Aorta (tissue), 5 donors: ENCODE results near the gene ZNF441. TPM values are rescaled to one million over a fixed set of nuclear protein-coding genes. Genes with fewer than 3 reads are reported as not detected.
"Not testable (repeated sequence)": the region's sequence is repeated elsewhere in the genome, so short reads cannot be mapped to it uniquely, and the experiment has no call there.

Experiments
- ATAC-seq: fragments of 200-7000 bp; cut with Tn5 transposase; one replicate; pipeline ENCODE4 v1.9.1; 2022; ENCODE audit warnings: moderate library complexity; ENCODE audit not compliant: low FRiP score
- DNase-seq, 2 donors: peaks; one replicate each; pipeline ENCODE4 v3.0.0-alpha.2; 2020
- H3K27ac ChIP-seq, 2 donors: one replicate each; pipeline ENCODE4 v1.5.1; 2013; ENCODE audit warnings: low read length in 2 of 2, mild to moderate bottlenecking in 2 of 2, moderate library complexity in 2 of 2, control low read depth in 1 of 2, inconsistent platforms in 1 of 2, low read depth in 1 of 2
- H3K27me3 ChIP-seq, 2 donors: one replicate each; pipeline ENCODE4 v1.6.1; 2013; ENCODE audit warnings: control low read depth in 1 of 2, low read length in 1 of 2, mild to moderate bottlenecking in 1 of 2, moderate library complexity in 1 of 2; ENCODE audit not compliant: insufficient read depth in 2 of 2, control insufficient read depth in 1 of 2
- H3K36me3 ChIP-seq, 2 donors: one replicate each; pipeline ENCODE4 v1.6.1; 2013; ENCODE audit warnings: control low read depth in 1 of 2, low read length in 1 of 2, mild to moderate bottlenecking in 1 of 2; ENCODE audit not compliant: insufficient read depth in 2 of 2, control insufficient read depth in 1 of 2
- H3K4me1 ChIP-seq, 2 donors: one replicate each; pipeline ENCODE4 v1.6.1; 2013; ENCODE audit warnings: low read length in 2 of 2, control low read depth in 1 of 2, mild to moderate bottlenecking in 1 of 2, moderate library complexity in 1 of 2; ENCODE audit not compliant: insufficient read depth in 2 of 2, control insufficient read depth in 1 of 2
- H3K4me3 ChIP-seq, 2 donors: one replicate each; pipeline ENCODE4 v1.5.1; 2013; ENCODE audit warnings: low read length in 2 of 2, control low read depth in 1 of 2, mild to moderate bottlenecking in 1 of 2
- H3K9me3 ChIP-seq: one replicate; pipeline ENCODE4 v1.6.1; 2013; ENCODE audit warnings: mild to moderate bottlenecking, low read length; ENCODE audit not compliant: control insufficient read depth
- WGBS, 2 donors: extraction: QIAGEN DNeasy Blood & Tissue Kit; methylation state at CpG; one replicate each; pipeline ENCODE4 v1.1.7; 2013; 5-methylcytosine and 5-hydroxymethylcytosine counted together
- intact Hi-C, 2 donors: fragments of 100-400 bp; cut with DNase I; formaldehyde crosslinking; loops; one replicate each; pipeline versions ENCODE4 v1.14.2 to v1.15.0; 2022
- polyA plus RNA-seq, 2 donors: library from polyadenylated mRNA; stranded (reverse); fragments of 200-250 nt; gene quantifications; one replicate each; pipeline ENCODE4 v1.2.3, GENCODE V29; 2013
- total RNA-seq, 2 donors: library from RNA; stranded (reverse); fragmentation: NEBNext Ultra II Directional; extraction: Animal tissue kit (Norgen Biotek cat#: 25700); gene quantifications; one replicate each; pipeline ENCODE4 v1.2.1, GENCODE V29; 2021
- donor health status: healthy with polysubstance abuse.
- donor health status: Bipolar disorder and iron deficiency.
- donor health status: DM: no; HTN: no; CAD: no.
- donor health status: DM: no; HTN: no; CAD: no.
- donor health status: DM: yes; HTN: yes; CAD: no.

ZNF441 gene
- total and polyA plus RNA-seq, 4 donors, result 4.1 to 13.2 (median 8.8) TPM

DNA sequence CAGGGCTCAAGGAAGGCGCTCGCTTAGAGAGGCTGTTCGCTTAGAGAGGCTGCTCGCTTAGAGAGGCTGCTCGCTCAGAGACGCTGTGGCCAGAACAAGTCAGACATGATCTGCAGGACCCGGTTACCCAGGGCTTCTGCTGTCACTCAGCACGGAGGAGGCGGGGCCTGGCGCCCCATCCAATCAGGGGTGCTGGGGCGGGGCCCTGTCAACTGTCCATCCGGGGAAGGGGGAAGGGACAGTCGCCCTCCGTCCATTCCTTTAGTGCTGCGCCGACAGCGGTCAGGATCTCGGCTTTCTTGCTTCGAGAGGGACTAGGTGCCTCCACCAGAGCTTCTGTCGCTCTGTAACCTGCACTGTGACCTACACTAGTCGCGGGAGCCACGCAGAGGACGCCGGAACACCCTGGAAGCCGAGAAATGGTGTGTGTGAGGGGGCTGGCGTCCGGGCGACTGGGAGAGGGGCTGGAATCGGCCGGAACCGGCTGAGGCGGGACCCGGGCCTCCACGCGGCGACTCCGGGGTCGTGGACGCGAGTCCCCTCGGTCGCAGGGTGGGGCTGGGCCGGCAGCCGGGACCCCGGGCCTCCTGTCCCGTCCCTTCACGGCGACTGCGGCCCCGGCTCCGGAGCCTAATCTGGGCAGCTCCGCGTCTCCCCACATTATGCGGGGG, 47.4 kb downstream of the ZNF441 start, which contains the start of gene ZNF440:
Gene ZNF440, plus strand, starts transcription at position 245 of the 671 bp plus-strand sequence. Its CDS starts 175 bp downstream, at position 420.
- intact Hi-C loops, result loop anchor here in 1 of 2 donors (2.0 kb wide), 1 partner anchor 15 kb away; the partner anchor contains the start of gene ZNF491
- ATAC-seq, result peak; percentile 100
- whole genome bisulfite sequencing, 2 donors, result 0% methylated on average over 42 to 55 of the region's 55 CpGs

DNA sequence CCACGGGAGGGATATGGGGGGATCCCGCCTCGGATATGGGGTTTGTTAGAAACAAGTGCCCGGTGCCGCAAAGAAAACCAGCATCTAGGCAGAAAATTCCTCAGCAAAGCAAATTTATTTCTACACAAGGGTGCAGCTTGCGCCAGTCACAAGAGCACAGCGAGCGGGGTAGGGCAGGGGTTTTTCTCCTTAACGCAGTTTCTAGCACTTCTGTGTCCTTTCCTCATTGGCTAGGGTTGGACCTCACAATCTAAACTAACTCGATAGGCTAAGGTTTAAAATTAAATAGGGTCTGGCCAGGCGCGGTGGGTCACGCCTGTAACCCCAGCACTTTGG, 47.9 kb downstream of the ZNF441 start:
- Histone ChIP-seq H3K9me3 (no peaks in the 10 kb centered on the region), H3K4me1 (no peaks in the 10 kb centered on the region), H3K27me3 (no peaks in the 10 kb centered on the region), H3K4me3 (peak overlapping the region; percentile 46 to 88), H3K27ac (peak overlapping the region; percentile 61 to 62), H3K36me3 (no peaks in the 10 kb centered on the region)
- ATAC-seq, result peak; percentile 12
- intact Hi-C loops, result loop anchor here in 1 of 2 donors (2.0 kb wide), 1 partner anchor 16 kb away; the partner anchor contains the start of gene ZNF491
- WGBS, 2 donors, result 8 to 13% methylated on average over 13 of the region's 13 CpGs
- no peak for DNase-seq

More for the DNA sequence above, 47.4 kb downstream of the ZNF441 start, which contains the start of gene ZNF440:
- no peaks in the 10 kb centered on the region for H3K36me3 ChIP-seq
- no peaks in the 10 kb centered on the region for H3K9me3 ChIP-seq
- DNase-seq, result peak; percentile 97 to 98
- H3K4me3 ChIP-seq, result peak within 1 kb of the TSS; percentile 46 to 88
- no peaks in the 10 kb centered on the region for H3K27me3 ChIP-seq
- no peaks in the 10 kb centered on the region for H3K4me1 ChIP-seq
- H3K27ac ChIP-seq, result peak within 1 kb of the TSS; percentile 61 to 62

DNA sequence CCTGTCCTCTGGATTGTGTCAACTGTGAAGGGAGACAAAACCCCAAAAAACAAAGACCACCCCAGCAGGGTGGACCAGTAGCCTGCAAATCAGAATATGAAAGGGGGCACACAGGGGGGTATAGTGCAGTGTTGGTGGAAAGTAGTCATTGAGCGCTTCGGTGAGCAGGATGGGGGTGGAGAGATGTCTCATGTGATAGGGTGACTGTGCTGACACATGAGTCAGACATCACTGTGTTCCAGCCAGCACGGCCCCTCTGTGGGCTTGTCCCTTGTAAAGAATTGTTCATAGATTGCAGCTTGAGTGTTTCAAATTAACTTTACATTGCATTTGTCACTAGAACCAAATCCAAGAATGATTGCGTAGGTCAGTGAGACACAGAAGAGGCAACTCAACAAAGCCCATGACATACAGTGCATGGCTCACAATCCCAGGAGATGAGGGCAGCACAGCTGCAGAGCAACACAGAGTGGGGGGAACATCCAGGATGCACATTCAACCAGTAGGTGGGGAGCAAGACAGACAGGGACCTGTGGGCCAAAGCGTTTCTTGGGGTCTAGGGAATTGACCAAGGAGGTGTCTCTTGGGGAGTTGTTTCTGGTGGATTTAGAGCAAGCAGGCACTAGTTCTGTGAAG, 54.8 kb downstream of the ZNF441 start:
- ATAC-seq, result no peak
- intact Hi-C loops, result no loop called here
- H3K9me3 ChIP-seq, result peaks cover 4% of the 10 kb centered on the region
- no peak overlapping the region for H3K4me3 ChIP-seq
- WGBS, 2 donors, result 84 to 92% methylated on average over 5 of the region's 5 CpGs
- H3K27ac ChIP-seq, result no peak overlapping the region
- H3K4me1 ChIP-seq, result no peaks in the 10 kb centered on the region
- no peaks in the 10 kb centered on the region for H3K36me3 ChIP-seq
- no peak for DNase-seq
- no peaks in the 10 kb centered on the region for H3K27me3 ChIP-seq

DNA sequence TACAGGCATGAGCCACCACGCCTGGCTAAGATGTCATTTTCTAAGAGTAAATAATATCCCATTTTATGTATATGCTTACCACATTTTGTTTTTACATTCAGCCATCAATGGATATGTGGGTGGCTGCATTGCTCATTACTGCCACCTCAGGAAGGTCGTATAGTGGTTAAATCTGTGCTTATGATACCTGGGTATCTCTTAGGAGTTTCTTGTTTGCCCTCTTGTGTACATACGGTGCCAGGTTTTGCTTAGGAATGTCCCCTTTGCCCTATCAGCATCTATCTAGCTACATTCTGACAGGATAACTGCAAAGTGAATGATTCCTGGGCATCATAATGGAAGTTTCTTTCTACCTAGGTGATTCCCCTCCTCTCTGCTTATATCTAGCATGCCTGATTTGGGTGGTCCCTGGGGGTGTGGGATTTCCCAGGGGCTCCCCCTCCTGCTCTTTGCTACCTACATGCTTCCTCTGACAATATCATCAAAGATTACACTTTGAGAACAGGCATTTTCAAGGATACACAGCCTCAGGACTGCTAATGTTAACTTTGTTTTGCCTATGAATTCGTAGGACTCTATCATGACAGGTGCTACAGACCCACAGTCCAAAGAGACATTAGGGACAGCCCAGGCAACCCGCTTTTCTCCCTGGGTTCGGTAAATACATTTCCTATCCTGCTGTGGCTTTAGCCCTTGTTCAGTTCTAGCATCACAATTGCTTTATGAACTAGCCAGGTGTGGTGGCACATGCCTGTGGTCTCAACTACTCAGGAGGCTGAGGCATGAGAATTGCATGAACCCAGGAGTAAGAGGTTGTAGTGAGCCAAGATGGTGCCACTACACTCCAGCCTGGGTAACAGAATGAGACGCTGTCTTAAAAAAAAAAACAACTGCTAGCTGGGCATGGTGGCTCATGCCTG, 62.4 kb downstream of the ZNF441 start:
- DNase-seq, intact Hi-C loops, H3K4me3 ChIP-seq, H3K27ac ChIP-seq, ATAC-seq, H3K27me3 ChIP-seq, H3K4me1 ChIP-seq: not testable (repeated sequence)
- WGBS, 2 donors, result 91 to 93% methylated on average over 7 of the region's 7 CpGs
- Histone ChIP-seq H3K9me3 (peaks cover 17% of the 10 kb centered on the region), H3K36me3 (peaks cover 9 to 21% of the 10 kb centered on the region in 2 donors)

DNA sequence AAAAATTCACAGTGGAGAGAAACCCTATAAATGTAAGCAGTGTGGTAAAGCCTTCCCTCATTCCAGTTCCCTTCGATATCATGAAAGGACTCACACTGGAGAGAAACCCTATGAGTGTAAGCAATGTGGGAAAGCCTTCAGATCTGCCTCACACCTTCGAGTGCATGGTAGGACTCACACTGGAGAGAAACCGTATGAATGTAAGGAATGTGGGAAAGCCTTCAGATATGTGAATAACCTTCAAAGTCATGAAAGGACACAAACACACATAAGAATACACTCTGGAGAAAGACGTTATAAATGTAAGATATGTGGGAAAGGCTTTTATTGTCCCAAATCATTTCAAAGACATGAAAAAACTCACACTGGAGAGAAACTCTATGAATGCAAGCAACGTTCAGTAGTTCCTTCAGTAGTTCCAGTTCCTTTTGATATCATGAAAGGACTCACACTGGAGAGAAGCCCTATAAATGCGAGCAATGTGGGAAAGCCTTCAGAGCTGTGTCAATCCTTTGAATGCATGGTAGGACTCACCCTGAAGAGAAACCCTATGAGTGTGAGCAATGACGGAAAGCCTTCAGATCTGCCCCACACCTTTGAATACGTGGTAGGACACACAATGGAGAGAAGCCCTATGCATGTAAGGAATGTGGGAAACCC, 65.6 kb downstream of the ZNF441 start:
- DNase-seq, result no peak
- intact Hi-C loops, result no loop called here
- no peak overlapping the region for H3K4me3 ChIP-seq
- H3K36me3 ChIP-seq, result peaks cover 9 to 21% of the 10 kb centered on the region in 2 donors
- ATAC-seq, result no peak
- H3K27me3 ChIP-seq, result no peaks in the 10 kb centered on the region
- no peak overlapping the region for H3K27ac ChIP-seq
- no peaks in the 10 kb centered on the region for H3K4me1 ChIP-seq
- peaks cover 17% of the 10 kb centered on the region for H3K9me3 ChIP-seq
- WGBS, 2 donors, result 98% methylated on average over 8 of the region's 8 CpGs

DNA sequence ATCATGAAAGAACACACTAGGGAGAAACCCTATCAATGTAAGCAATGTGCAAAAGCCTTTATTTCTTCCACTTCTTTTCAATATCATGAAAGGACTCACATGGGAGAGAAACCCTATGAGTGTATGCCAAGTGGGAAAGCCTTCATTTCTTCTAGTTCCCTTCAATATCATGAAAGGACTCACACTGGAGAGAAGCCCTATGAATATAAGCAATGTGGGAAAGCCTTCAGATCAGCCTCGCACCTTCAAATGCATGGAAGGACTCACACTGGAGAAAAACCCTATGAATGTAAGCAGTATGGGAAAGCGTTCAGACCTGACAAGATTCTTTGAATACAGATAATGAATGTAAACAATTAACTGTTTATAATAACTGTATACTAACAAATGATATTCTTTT, 66.7 kb downstream of the ZNF441 start:
- H3K4me3 ChIP-seq, result no peak overlapping the region
- H3K27me3 ChIP-seq, result no peaks in the 10 kb centered on the region
- H3K4me1 ChIP-seq, result no peaks in the 10 kb centered on the region
- no peak for ATAC-seq
- H3K27ac ChIP-seq, result no peak overlapping the region
- 97 to 99% methylated on average over 2 of the region's 2 CpGs for WGBS, 2 donors
- intact Hi-C loops, result no loop called here
- DNase-seq, result no peak
- H3K36me3 ChIP-seq, result peaks cover 9 to 21% of the 10 kb centered on the region in 2 donors
- H3K9me3 ChIP-seq, result peaks cover 15% of the 10 kb centered on the region
